WI38 (cell line): ENCODE results near the gene SLC22A5.
A peak's percentile ranks its signal among the peaks of the same experiment; 100 is the strongest.

Source experiments
- H3K4me3 ChIP-seq: 2 replicates; pipeline ENCODE4 v1.5.1; 2011; ENCODE audit warnings: low read depth, mild to moderate bottlenecking, control low read depth, low read length
- TF ChIP-seq, protein P1 (sequence below): IDR thresholded peaks from 2 replicates; pipeline ENCODE4 v1.5.1; 2012; ENCODE audit warnings: low read depth, mild to moderate bottlenecking, control low read depth, low read length

Gene SLC22A5

DNA sequence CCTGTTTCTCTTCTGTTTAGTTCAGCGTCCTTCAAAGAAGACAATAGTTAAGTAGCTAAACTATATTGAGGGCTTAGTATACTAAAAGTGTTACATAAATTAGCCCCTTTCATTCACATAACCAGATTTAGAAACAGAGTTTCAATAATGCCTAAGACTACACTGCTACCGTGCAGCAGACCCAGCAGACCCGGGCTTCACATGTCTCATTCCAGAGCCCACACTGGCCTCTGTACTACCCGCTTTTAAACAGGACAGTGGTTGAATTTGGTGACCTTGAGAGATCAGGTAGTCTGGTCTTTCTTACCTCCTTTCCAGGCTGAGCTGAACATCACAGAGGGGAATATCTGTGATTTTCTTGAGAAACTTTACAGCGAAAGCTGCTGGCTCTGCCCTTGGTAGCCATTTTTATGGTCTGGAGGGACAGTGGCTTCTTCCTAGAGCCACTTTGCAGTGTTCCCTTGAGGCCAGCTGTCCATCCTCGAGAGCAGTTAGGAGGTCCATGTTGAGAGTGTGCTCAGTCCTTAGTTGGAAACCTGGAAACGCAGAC is 56.5 kb downstream of the SLC22A5 start:
- peak overlapping the region; percentile 40 for H3K4me3 ChIP-seq
- TF ChIP-seq, protein P1, sequence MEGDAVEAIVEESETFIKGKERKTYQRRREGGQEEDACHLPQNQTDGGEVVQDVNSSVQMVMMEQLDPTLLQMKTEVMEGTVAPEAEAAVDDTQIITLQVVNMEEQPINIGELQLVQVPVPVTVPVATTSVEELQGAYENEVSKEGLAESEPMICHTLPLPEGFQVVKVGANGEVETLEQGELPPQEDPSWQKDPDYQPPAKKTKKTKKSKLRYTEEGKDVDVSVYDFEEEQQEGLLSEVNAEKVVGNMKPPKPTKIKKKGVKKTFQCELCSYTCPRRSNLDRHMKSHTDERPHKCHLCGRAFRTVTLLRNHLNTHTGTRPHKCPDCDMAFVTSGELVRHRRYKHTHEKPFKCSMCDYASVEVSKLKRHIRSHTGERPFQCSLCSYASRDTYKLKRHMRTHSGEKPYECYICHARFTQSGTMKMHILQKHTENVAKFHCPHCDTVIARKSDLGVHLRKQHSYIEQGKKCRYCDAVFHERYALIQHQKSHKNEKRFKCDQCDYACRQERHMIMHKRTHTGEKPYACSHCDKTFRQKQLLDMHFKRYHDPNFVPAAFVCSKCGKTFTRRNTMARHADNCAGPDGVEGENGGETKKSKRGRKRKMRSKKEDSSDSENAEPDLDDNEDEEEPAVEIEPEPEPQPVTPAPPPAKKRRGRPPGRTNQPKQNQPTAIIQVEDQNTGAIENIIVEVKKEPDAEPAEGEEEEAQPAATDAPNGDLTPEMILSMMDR, result no peak

DNA sequence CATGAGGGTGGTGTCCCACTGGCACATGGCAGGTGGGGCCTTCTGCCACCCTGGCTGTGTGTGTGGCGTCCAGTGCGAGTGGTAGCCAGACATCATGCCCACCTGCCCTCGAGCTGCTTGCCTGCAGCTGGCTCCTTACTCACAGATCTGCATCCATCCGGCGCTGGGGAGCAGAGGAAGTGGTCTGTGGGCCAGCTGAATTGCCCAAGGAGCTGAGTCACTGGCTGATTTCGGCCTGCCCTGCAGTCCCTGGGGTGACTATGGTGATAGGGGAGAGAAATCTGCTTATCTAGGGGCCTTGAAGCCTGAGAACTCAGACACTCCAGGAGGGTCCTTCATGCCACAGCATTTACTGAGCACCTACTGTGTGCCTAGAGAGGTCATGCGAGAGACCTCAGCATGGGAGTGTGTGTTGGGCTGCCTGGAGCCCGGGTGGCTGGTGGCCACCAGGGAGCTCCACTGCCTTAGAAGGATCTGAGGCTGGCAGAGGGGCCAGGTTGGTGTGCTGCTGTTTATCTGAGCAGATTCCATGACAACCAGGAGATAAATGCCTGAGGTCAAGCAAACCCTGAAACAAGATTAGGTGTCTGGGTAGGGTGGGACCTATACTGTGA is 57.1 kb downstream of the SLC22A5 start:
- TF ChIP-seq, protein P1, result peak; percentile 50
- peak overlapping the region; percentile 40 for H3K4me3 ChIP-seq

DNA sequence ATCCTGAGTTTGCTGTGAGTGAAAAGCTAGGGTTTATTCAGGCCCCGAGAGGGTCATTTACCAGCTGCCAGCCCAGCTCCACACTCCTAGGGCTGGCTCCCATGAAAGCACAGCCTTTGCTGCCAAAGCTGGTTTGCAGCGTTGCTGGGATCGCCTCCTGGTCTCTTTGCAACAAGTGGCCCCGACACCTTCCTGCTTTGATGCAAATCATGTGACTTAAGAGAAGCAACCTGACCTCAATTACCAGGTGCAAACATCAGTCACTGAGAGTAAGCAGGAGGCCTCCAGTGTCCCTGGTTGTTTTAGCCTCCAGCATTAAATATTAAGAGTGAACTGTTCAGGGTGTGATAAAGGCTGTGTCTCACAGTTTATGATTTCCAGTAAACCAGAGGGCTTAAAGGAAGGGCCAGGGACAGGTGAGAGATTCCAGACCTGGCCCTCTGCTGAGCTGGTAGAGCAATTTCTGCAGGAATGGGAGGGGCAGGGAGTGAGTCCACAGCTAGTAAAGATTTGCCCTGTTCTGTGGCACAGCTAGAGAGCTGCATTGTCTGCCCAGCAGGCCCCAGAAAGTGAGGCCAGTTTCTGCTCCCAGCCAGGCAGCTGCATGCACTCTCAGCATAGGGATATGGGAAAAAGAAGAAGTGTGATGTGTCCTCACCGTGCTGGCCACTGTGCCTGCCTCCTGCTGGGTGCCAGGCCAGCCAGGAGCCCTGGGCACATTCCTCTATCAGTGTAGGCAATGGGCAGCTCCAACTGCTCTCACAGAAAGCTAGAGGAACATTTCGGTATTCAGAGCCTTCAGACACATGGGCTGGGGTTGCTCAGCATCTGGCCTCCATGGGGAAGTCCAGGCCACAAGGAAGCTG is 58.0 kb downstream of the SLC22A5 start:
- no peak overlapping the region for H3K4me3 ChIP-seq
- TF ChIP-seq, protein P1, result no peak

DNA sequence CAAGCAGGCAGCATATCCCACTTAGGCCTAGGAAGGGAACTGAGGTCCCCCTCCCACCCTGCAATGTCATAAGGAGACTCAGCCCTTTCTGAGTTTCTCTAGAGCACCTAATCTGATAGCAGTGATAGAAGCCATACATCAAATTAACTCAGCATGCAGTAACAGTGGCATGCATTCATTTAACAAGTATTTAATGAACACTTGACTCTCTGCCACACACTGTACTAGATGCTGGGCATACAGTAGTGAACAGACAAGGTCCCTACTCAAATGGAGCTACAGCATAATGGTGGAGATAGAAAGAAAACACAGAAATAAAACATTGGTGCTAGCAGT is 58.6 kb downstream of the SLC22A5 start:
- TF ChIP-seq, protein P1, result no peak
- no peak overlapping the region for H3K4me3 ChIP-seq

DNA sequence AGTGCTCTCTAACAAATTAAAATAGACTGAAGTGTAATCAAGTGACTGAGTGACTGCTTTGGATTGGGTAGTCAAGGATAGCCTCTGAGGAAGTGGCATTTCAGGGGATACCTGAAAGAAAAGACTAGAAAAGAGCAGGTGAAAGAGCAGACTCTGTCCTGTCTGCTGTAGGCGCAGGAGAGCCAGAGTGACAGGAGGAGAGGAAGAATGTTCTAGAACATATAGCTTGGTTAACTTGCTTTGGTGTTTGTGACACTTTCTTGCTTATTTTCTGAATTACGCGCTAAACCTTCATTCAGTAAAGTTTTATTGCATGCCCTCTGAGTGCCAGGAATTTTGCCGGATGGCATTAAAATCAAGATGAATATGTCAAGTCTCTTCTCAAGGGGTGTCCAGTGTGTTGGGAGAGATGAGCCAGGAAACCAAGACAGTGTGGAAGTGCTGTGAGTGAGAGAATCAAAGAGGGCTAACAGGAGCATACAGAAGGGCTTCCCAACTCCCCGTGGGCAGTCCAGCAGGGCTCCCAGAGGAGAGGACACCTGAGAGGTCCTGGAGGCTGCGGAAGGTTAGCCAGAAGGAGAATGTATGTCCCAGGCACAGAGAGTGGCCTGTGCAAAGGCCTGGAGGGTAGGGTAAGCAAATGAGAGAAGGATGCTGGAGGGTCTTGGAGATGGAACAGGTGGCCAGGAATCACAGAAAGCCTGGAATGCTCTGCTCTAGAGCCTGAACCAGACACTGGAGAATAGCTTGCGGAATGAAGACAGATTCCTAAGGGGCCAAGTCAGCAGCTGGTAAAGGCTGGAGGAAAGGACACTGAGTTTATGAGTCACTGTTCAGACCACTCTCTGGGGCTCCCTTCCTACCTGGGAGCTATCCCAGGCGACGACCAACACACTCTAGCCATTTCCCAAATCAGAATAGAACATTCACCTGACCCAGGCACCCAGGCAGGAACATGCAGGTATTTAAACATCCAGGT is 59.3 kb downstream of the SLC22A5 start:
- H3K4me3 ChIP-seq, result no peak overlapping the region
- TF ChIP-seq, protein P1, result no peak

DNA sequence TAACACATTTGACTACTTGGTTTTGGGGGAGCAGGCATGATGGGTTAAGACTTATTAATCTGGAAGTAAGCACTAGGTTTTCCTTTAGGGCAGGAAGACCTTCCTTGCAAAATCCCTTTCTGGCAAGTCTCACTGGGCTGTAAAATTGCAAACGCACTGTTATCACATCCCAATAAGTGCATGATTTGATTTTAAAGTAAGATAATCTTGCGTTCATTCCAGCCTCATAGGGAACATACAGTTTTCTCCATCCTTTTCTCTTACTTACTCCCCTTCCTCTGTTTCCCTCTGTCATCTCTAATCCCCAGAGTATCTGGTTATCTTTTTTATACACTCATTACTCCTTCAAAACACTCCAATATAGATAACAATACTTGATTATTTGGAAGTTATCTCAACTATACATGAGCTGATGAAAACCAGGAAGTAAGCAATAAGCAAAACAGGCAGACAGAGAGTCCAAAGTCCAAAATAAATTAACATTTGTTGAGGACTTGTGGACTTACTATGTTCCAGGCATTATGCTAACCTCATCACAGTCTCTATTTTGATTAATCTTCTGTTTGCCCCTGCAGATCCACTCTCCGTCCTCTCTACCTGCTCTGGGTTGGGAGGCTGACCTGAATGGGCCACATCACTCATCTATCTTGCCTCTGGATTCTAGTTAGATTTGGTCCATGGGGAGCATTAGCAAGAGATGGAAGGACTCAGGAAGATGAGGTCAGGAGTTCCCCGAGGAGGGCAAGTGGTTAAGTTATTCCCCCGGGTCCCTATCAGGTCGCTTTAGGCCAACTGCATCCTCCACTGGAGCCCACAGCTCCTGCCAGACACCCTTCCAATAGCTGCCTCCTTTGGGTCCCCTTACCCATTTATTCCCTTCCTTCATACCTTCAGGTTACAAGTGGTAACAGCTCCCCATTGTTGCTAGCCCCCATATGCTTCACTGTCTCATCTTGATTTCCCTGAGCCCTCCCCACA is 60.2 kb downstream of the SLC22A5 start:
- H3K4me3 ChIP-seq, result no peak overlapping the region
- TF ChIP-seq, protein P1, result no peak
